A549 (cell line): ENCODE data around the gene TUBB2A. TPM values are rescaled to one million over a fixed set of nuclear protein-coding genes. Genes with fewer than 3 reads are reported as not detected.

ENCODE experiments used
- ATAC-seq, 2 experiments: fragments of 200-7000 bp in 1 of 2; fragments of >200 bp in 1 of 2; cut with Nextera tagmentation in 1 of 2; cut with Tn5 transposase in 1 of 2; 3 replicates each; pipeline versions ENCODE4 v1.8.0 to v1.9.1; 2018 to 2020; ENCODE audit warnings: mild to moderate bottlenecking in 1 of 2, moderate library complexity in 1 of 2
- CTCF ChIA-PET: fragments of 300-600 bp; sonication (Branson Sonifier 250); formaldehyde crosslinking; extraction: SDS; loops from one replicate; lab custom pipeline; 2021; ENCODE audit warnings: antibody characterized with exemption, inconsistent platforms; lab: Yijun Ruan, JAX
- POLR2A ChIA-PET: fragments of 350-600 bp; formaldehyde crosslinking; extraction: SDS; loops from one replicate; lab custom pipeline; 2021; ENCODE audit warnings: antibody characterized with exemption, inconsistent platforms; lab: Yijun Ruan, JAX
- DNase-seq, 2 experiments: peaks; one replicate each; pipeline versions ENCODE4 v3.0.0 to v3.0.0-alpha.2; 2011 to 2016; ENCODE audit warnings: low read depth in 1 of 2, low spot score in 1 of 2
- FAIRE-seq: peaks from 2 replicates; lab custom pipeline; 2011; peaks lifted over from hg19 to GRCh38; lab: Jason Lieb, UNC
- H3K27ac ChIP-seq, 2 experiments: fragments of >200 bp; sonication (Bioruptor Twin); formaldehyde crosslinking; 3 replicates each; pipeline ENCODE4 v1.5.1; 2016 to 2017
- H3K4me1 ChIP-seq: fragments of >200 bp; sonication (Bioruptor Twin); formaldehyde crosslinking; 3 replicates; pipeline ENCODE4 v1.6.1; 2016
- H3K4me2 ChIP-seq: fragments of >200 bp; sonication (Bioruptor Twin); formaldehyde crosslinking; 3 replicates; pipeline ENCODE4 v1.6.1; 2016
- H3K4me3 ChIP-seq: fragments of >200 bp; sonication (Bioruptor Twin); formaldehyde crosslinking; 3 replicates; pipeline ENCODE4 v1.5.1; 2016
- H3K9me3 ChIP-seq: fragments of >200 bp; sonication (Bioruptor Twin); formaldehyde crosslinking; 3 replicates; pipeline ENCODE4 v1.6.1; 2016
- EHMT2 ChIP-seq: fragments of 200-600 bp; sonication (generic); IDR thresholded peaks from 2 replicates; pipeline ENCODE4 v1.6.1; 2016; ENCODE audit warnings: antibody characterized with exemption, low read depth, mild to moderate bottlenecking, moderate library complexity
- FOSB ChIP-seq: fragments of 250-450 bp; sonication (Bioruptor Pico); IDR thresholded peaks from 2 replicates; pipeline ENCODE4 v1.5.0; 2020; ENCODE audit warnings: mild to moderate bottlenecking, moderate library complexity
- FOSL2 ChIP-seq, 2 experiments: fragments of 450-650 bp in 1 of 2; fragments of >200 bp in 1 of 2; sonication (Bioruptor Twin) in 1 of 2; formaldehyde crosslinking; IDR thresholded peaks; 2 replicates each; pipeline versions ENCODE4 v1.5.0 to v1.6.1; 2016 to 2020; ENCODE audit warnings: mild to moderate bottlenecking in 1 of 2, moderate library complexity in 1 of 2
- GATA3 ChIP-seq: IDR thresholded peaks from 2 replicates; pipeline ENCODE4 v1.6.1; 2012; ENCODE audit warnings: borderline replicate concordance
- HDAC2 ChIP-seq: fragments of 200-600 bp; sonication (generic); IDR thresholded peaks from 2 replicates; pipeline ENCODE4 v1.6.1; 2016
- HOXB13 ChIP-seq: fragments of 250-450 bp; sonication (Bioruptor Pico); IDR thresholded peaks from 2 replicates; pipeline ENCODE4 v1.5.0; 2020; ENCODE audit warnings: low read depth, mild to moderate bottlenecking, moderate library complexity
- HOXB5 ChIP-seq: fragments of 250-450 bp; sonication (Bioruptor Pico); IDR thresholded peaks from 2 replicates; pipeline ENCODE4 v1.5.0; 2020; ENCODE audit warnings: mild to moderate bottlenecking, moderate library complexity
- KDM5A ChIP-seq: fragments of 200-600 bp; sonication (generic); IDR thresholded peaks from 2 replicates; pipeline ENCODE4 v1.6.1; 2016; ENCODE audit warnings: antibody characterized with exemption, mild to moderate bottlenecking
- MAFK ChIP-seq: fragments of 450-650 bp; IDR thresholded peaks from 2 replicates; pipeline ENCODE4 v1.6.1; 2014; ENCODE audit not compliant: partially characterized antibody
- NFE2L2 ChIP-seq: fragments of 150-350 bp; conservative IDR thresholded peaks from 2 replicates; pipeline ENCODE4 v1.6.1; 2014; ENCODE audit warnings: low read length
- RNF2 ChIP-seq: fragments of 200-600 bp; sonication (generic); IDR thresholded peaks from 2 replicates; pipeline ENCODE4 v1.6.1; 2016; ENCODE audit warnings: low read depth, mild to moderate bottlenecking, antibody characterized with exemption, moderate library complexity, borderline replicate concordance
- WGBS: methylation state at CpG from one replicate; pipeline ENCODE4 v1.1.6; 2017; ENCODE audit errors: missing lambda C conversion rate; 5-methylcytosine and 5-hydroxymethylcytosine counted together
- polyA plus RNA-seq, 4 experiments: library from polyadenylated mRNA; depleted of rRNA in 3 of 4; stranded (reverse); fragments of >200 nt; fragmentation: RNase III in 1 of 4; extraction: RNeasy Plus Mini Kit Qiagen cat#74134 plus additional on column Dnase treatment in 1 of 4; gene quantifications; 2 replicates in 3 of 4; 3 replicates in 1 of 4; pipeline ENCODE4 v1.2.3, GENCODE V29; 2011 to 2017
- TF ChIP-seq, protein P1 (sequence below): fragments of 250-450 bp; sonication (Bioruptor Pico); IDR thresholded peaks from 2 replicates; pipeline ENCODE4 v1.5.0; 2020; ENCODE audit warnings: low read depth, mild to moderate bottlenecking, moderate library complexity
- TF ChIP-seq, protein P2 (sequence below): IDR thresholded peaks from 2 replicates; pipeline ENCODE4 v1.6.1; 2012
- TF ChIP-seq, protein P3 (sequence below): fragments of >200 bp; sonication (Bioruptor Twin); formaldehyde crosslinking; IDR thresholded peaks from 3 replicates; pipeline ENCODE4 v1.6.1; 2016
- TF ChIP-seq, protein P4 (sequence below): fragments of >200 bp; sonication (Bioruptor Twin); formaldehyde crosslinking; IDR thresholded peaks from 3 replicates; pipeline ENCODE4 v1.5.1; 2016
- TF ChIP-seq, protein P5 (sequence below): fragments of >200 bp; sonication (Bioruptor Twin); formaldehyde crosslinking; IDR thresholded peaks from 2 replicates; pipeline ENCODE4 v1.6.1; 2016

The TUBB2A gene
- polyA plus RNA-seq, 2 of the 4 experiments (the other 2 are of a cell fraction) = 23.9 to 47.4 TPM

DNA sequence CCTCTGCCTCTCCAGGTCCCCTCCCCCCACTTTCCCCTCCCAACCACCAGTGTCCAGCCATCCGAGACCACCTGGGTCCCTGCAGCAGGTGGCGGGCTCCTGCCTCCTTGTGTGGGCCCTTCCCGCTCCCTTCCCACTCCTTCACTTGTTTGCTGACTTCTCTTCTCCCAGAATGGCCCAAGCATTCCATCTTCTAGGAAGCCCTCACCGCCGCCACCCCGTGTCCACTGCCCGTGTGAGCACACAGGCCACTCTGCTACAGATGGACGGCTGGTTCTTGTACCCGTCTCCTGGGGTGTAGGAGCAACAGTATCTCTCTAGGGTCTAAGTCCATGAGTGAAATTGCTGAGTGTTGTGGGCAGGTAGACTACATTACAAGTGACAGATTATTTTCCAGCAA is 23.8 kb downstream of the TUBB2A start:
- CTCF ChIA-PET = interaction anchor here (1.2 to 2.0 kb wide), 2 partner anchors 24 to 118 kb away, joined by 3 to 9 read pairs; partner anchors contain the start of gene TUBB2A

DNA sequence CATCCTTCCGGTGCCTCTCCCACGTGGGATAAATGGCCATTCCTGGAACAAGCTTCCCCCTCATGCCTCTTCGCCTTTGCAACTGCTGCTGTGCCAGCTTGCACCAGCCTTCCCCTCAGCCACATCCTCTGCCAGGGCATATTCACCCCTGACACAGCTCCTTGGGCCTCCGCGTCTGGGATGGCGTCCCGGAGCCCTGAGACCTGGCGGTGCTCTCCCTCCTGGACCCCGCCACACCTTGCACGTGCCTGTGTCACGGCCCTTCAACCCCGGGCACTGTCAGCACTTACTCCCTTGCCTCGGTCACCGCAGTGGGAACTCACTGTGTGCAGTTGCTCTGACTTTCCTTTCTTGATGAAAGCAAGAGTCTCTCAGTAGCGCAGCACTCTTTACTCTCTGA is 25.6 kb downstream of the TUBB2A start:
- Histone ChIP-seq H3K27ac (no peak overlapping the region), H3K4me3 (no peak overlapping the region), H3K4me1 (peaks cover 13% of the 10 kb centered on the region), H3K4me2 (no peak overlapping the region), H3K9me3 (no peaks in the 10 kb centered on the region)
- TF ChIP-seq EHMT2 (no peak), HOXB13 (CRISPR knock-in tag) (no peak), HDAC2 (no peak), KDM5A (no peak), MAFK (no peak)
- FAIRE-seq (no peak), DNase-seq (no peak), ATAC-seq (no peak)
- ChIA-PET POLR2A (no interaction called here), CTCF (interaction anchor here (1.0 to 2.0 kb wide), 2 partner anchors 26 to 120 kb away, joined by 5 to 9 read pairs; partner anchors contain the start of gene TUBB2A)
- WGBS = 95% methylated on average over 15 of the region's 15 CpGs

More for the DNA sequence above, 23.8 kb downstream of the TUBB2A start:
- WGBS = 91% methylated on average over 9 of the region's 9 CpGs
- FAIRE-seq (no peak), DNase-seq (no peak), ATAC-seq (no peak)
- no peak overlapping the region for H3K27ac ChIP-seq
- POLR2A ChIA-PET = no interaction called here
- H3K9me3 ChIP-seq = no peaks in the 10 kb centered on the region
- peaks cover 17% of the 10 kb centered on the region for H3K4me1 ChIP-seq
- TF ChIP-seq RNF2 = no peak
- TF ChIP-seq FOSB (CRISPR knock-in tag) = no peak
- TF ChIP-seq, protein P1, sequence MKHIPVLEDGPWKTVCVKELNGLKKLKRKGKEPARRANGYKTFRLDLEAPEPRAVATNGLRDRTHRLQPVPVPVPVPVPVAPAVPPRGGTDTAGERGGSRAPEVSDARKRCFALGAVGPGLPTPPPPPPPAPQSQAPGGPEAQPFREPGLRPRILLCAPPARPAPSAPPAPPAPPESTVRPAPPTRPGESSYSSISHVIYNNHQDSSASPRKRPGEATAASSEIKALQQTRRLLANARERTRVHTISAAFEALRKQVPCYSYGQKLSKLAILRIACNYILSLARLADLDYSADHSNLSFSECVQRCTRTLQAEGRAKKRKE (CRISPR knock-in tag) = no peak
- TF ChIP-seq GATA3 = no peak
- no peak for TF ChIP-seq HOXB5 (CRISPR knock-in tag)
- TF ChIP-seq, protein P2, sequence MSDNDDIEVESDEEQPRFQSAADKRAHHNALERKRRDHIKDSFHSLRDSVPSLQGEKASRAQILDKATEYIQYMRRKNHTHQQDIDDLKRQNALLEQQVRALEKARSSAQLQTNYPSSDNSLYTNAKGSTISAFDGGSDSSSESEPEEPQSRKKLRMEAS = no peak
- TF ChIP-seq, protein P3, sequence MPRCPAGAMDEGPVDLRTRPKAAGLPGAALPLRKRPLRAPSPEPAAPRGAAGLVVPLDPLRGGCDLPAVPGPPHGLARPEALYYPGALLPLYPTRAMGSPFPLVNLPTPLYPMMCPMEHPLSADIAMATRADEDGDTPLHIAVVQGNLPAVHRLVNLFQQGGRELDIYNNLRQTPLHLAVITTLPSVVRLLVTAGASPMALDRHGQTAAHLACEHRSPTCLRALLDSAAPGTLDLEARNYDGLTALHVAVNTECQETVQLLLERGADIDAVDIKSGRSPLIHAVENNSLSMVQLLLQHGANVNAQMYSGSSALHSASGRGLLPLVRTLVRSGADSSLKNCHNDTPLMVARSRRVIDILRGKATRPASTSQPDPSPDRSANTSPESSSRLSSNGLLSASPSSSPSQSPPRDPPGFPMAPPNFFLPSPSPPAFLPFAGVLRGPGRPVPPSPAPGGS = no peak
- TF ChIP-seq NFE2L2 = no peak
- no peak overlapping the region for H3K4me2 ChIP-seq
- H3K4me3 ChIP-seq = no peak overlapping the region

DNA sequence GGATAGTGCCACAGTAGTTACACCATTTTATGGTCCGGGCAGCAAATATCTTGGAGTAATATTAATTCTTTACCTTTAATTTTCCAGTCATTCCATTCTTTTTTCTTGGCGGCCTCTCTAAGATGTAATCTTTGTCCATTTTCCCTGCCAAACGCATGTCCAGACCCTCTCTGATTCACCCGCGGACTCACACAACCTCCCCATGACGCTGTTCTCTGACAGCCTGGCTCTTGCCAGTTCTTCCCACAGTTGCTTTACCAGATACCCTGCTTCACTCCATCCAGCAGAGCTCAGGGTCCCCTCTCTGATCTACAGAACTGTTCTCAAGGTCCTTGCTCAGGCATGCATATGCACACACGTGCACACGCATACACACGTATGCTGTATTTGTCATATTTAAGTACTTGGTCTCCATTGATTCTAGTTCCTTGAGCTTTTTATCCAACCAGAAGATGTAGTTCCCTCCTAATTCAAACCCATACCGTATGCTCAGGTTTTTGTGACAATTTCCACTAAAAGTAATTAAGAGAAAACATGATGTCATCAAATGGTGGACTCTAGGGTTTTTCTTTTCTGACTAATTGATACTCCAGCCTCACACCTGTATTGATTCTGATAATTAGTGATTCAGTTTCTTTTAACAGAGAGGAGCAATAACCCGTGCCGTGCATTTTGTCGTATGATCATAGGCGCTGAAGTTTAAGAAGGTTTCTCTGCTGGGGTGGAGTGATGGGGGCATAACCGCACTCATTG is 28.8 kb downstream of the TUBB2A start:
- no peaks in the 10 kb centered on the region for H3K4me1 ChIP-seq
- no peak overlapping the region for H3K4me2 ChIP-seq
- POLR2A ChIA-PET = interaction anchor here (0.7 kb wide), 1 partner anchor 134 kb away, joined by 3 read pairs; no protein-coding TSS in a partner anchor
- no peak overlapping the region for H3K4me3 ChIP-seq
- DNase-seq (no peak), ATAC-seq (no peak), FAIRE-seq (no peak)
- CTCF ChIA-PET = interaction anchor here (4.9 kb wide), 1 partner anchor 121 kb away, joined by 54 read pairs; no protein-coding TSS in a partner anchor
- no peak for TF ChIP-seq FOSL2 (IDR thresholded peaks at IDR 0.05)
- TF ChIP-seq FOSL2 (CRISPR knock-in tag; IDR thresholded peaks at IDR 0.05) = no peak
- TF ChIP-seq, protein P4, sequence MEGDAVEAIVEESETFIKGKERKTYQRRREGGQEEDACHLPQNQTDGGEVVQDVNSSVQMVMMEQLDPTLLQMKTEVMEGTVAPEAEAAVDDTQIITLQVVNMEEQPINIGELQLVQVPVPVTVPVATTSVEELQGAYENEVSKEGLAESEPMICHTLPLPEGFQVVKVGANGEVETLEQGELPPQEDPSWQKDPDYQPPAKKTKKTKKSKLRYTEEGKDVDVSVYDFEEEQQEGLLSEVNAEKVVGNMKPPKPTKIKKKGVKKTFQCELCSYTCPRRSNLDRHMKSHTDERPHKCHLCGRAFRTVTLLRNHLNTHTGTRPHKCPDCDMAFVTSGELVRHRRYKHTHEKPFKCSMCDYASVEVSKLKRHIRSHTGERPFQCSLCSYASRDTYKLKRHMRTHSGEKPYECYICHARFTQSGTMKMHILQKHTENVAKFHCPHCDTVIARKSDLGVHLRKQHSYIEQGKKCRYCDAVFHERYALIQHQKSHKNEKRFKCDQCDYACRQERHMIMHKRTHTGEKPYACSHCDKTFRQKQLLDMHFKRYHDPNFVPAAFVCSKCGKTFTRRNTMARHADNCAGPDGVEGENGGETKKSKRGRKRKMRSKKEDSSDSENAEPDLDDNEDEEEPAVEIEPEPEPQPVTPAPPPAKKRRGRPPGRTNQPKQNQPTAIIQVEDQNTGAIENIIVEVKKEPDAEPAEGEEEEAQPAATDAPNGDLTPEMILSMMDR = no peak
- TF ChIP-seq, protein P5, sequence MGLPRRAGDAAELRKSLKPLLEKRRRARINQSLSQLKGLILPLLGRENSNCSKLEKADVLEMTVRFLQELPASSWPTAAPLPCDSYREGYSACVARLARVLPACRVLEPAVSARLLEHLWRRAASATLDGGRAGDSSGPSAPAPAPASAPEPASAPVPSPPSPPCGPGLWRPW = no peak
- no peak for TF ChIP-seq EHMT2
- no peak for TF ChIP-seq HDAC2
- TF ChIP-seq HOXB5 (CRISPR knock-in tag) = no peak
- WGBS = 92% methylated on average over 15 of the region's 15 CpGs
- H3K9me3 ChIP-seq = no peaks in the 10 kb centered on the region
- no peak overlapping the region for H3K27ac ChIP-seq
